Astrocyte (in vitro differentiated cells and primary cell): ENCODE measurements around the gene GGCX.

Source experiments
- CTCF ChIP-seq: IDR thresholded peaks from 2 replicates; pipeline ENCODE4 v1.5.1; 2011; ENCODE audit warnings: low read depth, mild to moderate bottlenecking, inconsistent platforms, low read length, moderate library complexity; ENCODE audit not compliant: insufficient read depth
- EZH2 ChIP-seq: IDR thresholded peaks from 2 replicates; pipeline ENCODE4 v1.6.1; 2012; ENCODE audit warnings: mild to moderate bottlenecking, low read length, inconsistent platforms; ENCODE audit not compliant: insufficient read depth

- no peak for TF ChIP-seq CTCF
- TF ChIP-seq EZH2: no peak
Observed at GRCh38 chr2:85585781-85586105, 24.4 kb upstream of the GGCX start.
